OCI-LY3 (cell line): ENCODE data around the gene S100A12.

Source experiments
- CTCF ChIP-seq: fragments of 200-600, 300-600 bp; sonication (generic); IDR thresholded peaks from 2 replicates; pipeline ENCODE4 v1.5.1; 2014; ENCODE audit warnings: antibody characterized with exemption, low read length, low read depth
- EZH2phosphoT487 ChIP-seq: fragments of 200-600 bp; shearing (Covaris generic); IDR thresholded peaks from 2 replicates; pipeline ENCODE4 v1.6.1; 2018; ENCODE audit warnings: antibody characterized with exemption, mixed run types, low read depth

DNA sequence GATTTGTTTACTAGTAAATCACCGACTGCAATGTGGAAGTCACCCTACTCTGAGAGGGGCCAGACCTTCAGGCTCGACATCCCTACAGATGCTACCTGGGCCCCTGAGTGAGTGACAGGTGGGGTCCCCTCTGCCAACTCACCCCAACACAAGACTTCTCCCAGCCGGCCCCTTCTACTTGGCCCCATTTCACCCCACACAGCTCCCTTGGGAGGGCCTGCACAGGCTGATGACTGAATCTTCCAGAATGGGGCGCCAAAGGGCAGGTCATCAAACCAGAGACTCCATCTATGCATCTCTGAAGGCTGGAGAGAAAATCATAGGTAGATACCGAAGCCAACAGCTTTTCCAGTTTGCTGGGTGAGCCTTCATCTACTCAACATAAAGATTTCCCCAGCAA is 24.8 kb upstream of the S100A12 start:
- TF ChIP-seq CTCF, result peak; percentile 51
- TF ChIP-seq EZH2phosphoT487, result no peak
